MM.1S (cell line): ENCODE data around the gene ATP6V1F.

Experiments
- DNase-seq: peaks from one replicate; pipeline ENCODE4 v3.0.0-alpha.2; 2015
- H2AFZ ChIP-seq: fragments of 300-600 bp; sonication (generic); 2 replicates; pipeline ENCODE4 v1.6.0; 2016; ENCODE audit warnings: antibody characterized with exemption, low read length
- H3F3A ChIP-seq: fragments of 300-600 bp; sonication (generic); 2 replicates; pipeline ENCODE4 v1.6.1; 2016; ENCODE audit warnings: mild to moderate bottlenecking, antibody characterized with exemption, low read length, moderate library complexity, mixed read lengths; ENCODE audit not compliant: insufficient read depth
- H3K27ac ChIP-seq: fragments of 300-600 bp; sonication (generic); 2 replicates; pipeline ENCODE4 v1.5.1; 2016; ENCODE audit warnings: mild to moderate bottlenecking, low read length
- H3K27me3 ChIP-seq: fragments of 300-600 bp; sonication (generic); replicated peaks from 2 replicates; pipeline ENCODE4 v1.6.0; 2016; ENCODE audit warnings: low read length; ENCODE audit not compliant: insufficient read depth
- H3K36me3 ChIP-seq: fragments of 300-600 bp; sonication (generic); replicated peaks from 2 replicates; pipeline ENCODE4 v1.6.1; 2016; ENCODE audit warnings: mild to moderate bottlenecking, low read length, mixed read lengths; ENCODE audit not compliant: insufficient read depth
- H3K4me1 ChIP-seq: fragments of 300-600 bp; sonication (generic); 2 replicates; pipeline ENCODE4 v1.6.1; 2016; ENCODE audit warnings: low read length, mixed read lengths
- H3K4me2 ChIP-seq: fragments of 300-600 bp; sonication (generic); 2 replicates; pipeline ENCODE4 v1.6.0; 2016; ENCODE audit warnings: low read depth, low read length
- H3K4me3 ChIP-seq: fragments of 300-600 bp; sonication (generic); 2 replicates; pipeline ENCODE4 v1.5.1; 2016; ENCODE audit warnings: low read length, mixed read lengths
- H3K79me2 ChIP-seq: fragments of 300-600 bp; sonication (generic); 2 replicates; pipeline ENCODE4 v1.6.1; 2016; ENCODE audit warnings: mixed run types, low read length, mixed read lengths
- H3K9ac ChIP-seq: fragments of 300-600 bp; sonication (generic); 2 replicates; pipeline ENCODE4 v1.6.1; 2016; ENCODE audit warnings: low read length, mixed read lengths
- H3K9me2 ChIP-seq: fragments of 300-600 bp; sonication (generic); replicated peaks from 2 replicates; pipeline ENCODE4 v1.6.1; 2016; ENCODE audit warnings: mild to moderate bottlenecking, low read length, mixed read lengths; ENCODE audit not compliant: insufficient read depth
- H3K9me3 ChIP-seq: fragments of 300-600 bp; sonication (generic); replicated peaks from 2 replicates; pipeline ENCODE4 v1.6.1; 2016; ENCODE audit warnings: mild to moderate bottlenecking, low read length, mixed read lengths; ENCODE audit not compliant: insufficient read depth
- H4K20me1 ChIP-seq: fragments of 300-600 bp; sonication (generic); 2 replicates; pipeline ENCODE4 v1.6.1; 2016; ENCODE audit warnings: mild to moderate bottlenecking, low read length, moderate library complexity, mixed read lengths; ENCODE audit not compliant: insufficient read depth
- CTCF ChIP-seq: fragments of 300-600 bp; sonication (generic); IDR thresholded peaks from 2 replicates; pipeline ENCODE4 v1.5.1; 2016; ENCODE audit warnings: antibody characterized with exemption, low read length, mixed read lengths
- EZH2 ChIP-seq: fragments of 300-600 bp; sonication (generic); optimal IDR thresholded peaks from 2 replicates; pipeline ENCODE3; 2017; ENCODE audit warnings: low read depth, mild to moderate bottlenecking, antibody characterized with exemption, low read length, mixed read lengths
- EZH2phosphoT487 ChIP-seq: fragments of 300-600 bp; sonication (generic); IDR thresholded peaks from 2 replicates; pipeline ENCODE4 v1.6.1; 2018; ENCODE audit warnings: antibody characterized with exemption, low read length

The ATP6V1F gene

GRCh38 chr7:128838981-128839731 is 23.5 kb upstream of the ATP6V1F start:
- no peaks in the 10 kb centered on the region for H3K9me2 ChIP-seq
- peaks cover 23% of the 10 kb centered on the region for H3K27me3 ChIP-seq
- no peak overlapping the region for H3K9ac ChIP-seq
- H3K4me3 ChIP-seq, result no peak overlapping the region
- H3F3A ChIP-seq, result no peaks in the 10 kb centered on the region
- no peak overlapping the region for H3K27ac ChIP-seq
- no peak overlapping the region for H3K4me2 ChIP-seq
- no peaks in the 10 kb centered on the region for H4K20me1 ChIP-seq
- no peaks in the 10 kb centered on the region for H3K9me3 ChIP-seq
- H3K4me1 ChIP-seq, result 0 out of 2 replicates have a peak, but pooled peaks cover 3% of the 10 kb centered on the region
- H2AFZ ChIP-seq, result no peak overlapping the region
- H3K36me3 ChIP-seq, result no peaks in the 10 kb centered on the region
- H3K79me2 ChIP-seq, result no peaks in the 10 kb centered on the region
- no peak for DNase-seq
- no peak for TF ChIP-seq EZH2phosphoT487
- no peak for TF ChIP-seq EZH2
- TF ChIP-seq CTCF, result no peak

GRCh38 chr7:128839751-128840177 is 22.9 kb upstream of the ATP6V1F start:
- no peaks in the 10 kb centered on the region for H3F3A ChIP-seq
- H2AFZ ChIP-seq, result no peak overlapping the region
- H3K79me2 ChIP-seq, result no peaks in the 10 kb centered on the region
- no peak overlapping the region for H3K9ac ChIP-seq
- H3K36me3 ChIP-seq, result no peaks in the 10 kb centered on the region
- peaks cover 25% of the 10 kb centered on the region; the same call in 1 of the 2 replicates for H3K27me3 ChIP-seq
- no peak overlapping the region for H3K27ac ChIP-seq
- H3K4me2 ChIP-seq, result no peak overlapping the region
- H4K20me1 ChIP-seq, result no peaks in the 10 kb centered on the region
- no peak for DNase-seq
- H3K4me3 ChIP-seq, result no peak overlapping the region
- TF ChIP-seq CTCF, result no peak
- no peak for TF ChIP-seq EZH2phosphoT487
- no peak for TF ChIP-seq EZH2
- 0 out of 2 replicates have a peak, but pooled peaks cover 3% of the 10 kb centered on the region for H3K4me1 ChIP-seq
- no peaks in the 10 kb centered on the region for H3K9me2 ChIP-seq
- H3K9me3 ChIP-seq, result no peaks in the 10 kb centered on the region

GRCh38 chr7:128840326-128841170 is 22.1 kb upstream of the ATP6V1F start:
- Histone ChIP-seq H3K36me3 (no peaks in the 10 kb centered on the region), H3K27ac (no peak overlapping the region), H4K20me1 (no peaks in the 10 kb centered on the region), H3K4me1 (0 out of 2 replicates have a peak, but pooled peaks cover 3% of the 10 kb centered on the region), H3K9me2 (no peaks in the 10 kb centered on the region), H2AFZ (no peak overlapping the region), H3K4me3 (no peak overlapping the region), H3K79me2 (no peaks in the 10 kb centered on the region), H3K27me3 (peaks cover 22% of the 10 kb centered on the region; the same call in 1 of the 2 replicates), H3F3A (no peaks in the 10 kb centered on the region), H3K9me3 (no peaks in the 10 kb centered on the region), H3K9ac (no peak overlapping the region), H3K4me2 (no peak overlapping the region)
- no peak for DNase-seq
- TF ChIP-seq EZH2 (no peak), CTCF (no peak), EZH2phosphoT487 (no peak)
